Esophagus squamous epithelium (tissue), 4 donors: ENCODE results near the gene VAPA.

ENCODE experiments used
- POLR2A ChIP-seq, 4 donors: fragments of 450-650 bp; IDR thresholded peaks; one replicate each; pipeline ENCODE4 v1.6.1; 2017; ENCODE audit warnings: antibody characterized with exemption in 4 of 4, mild to moderate bottlenecking in 4 of 4, moderate library complexity in 3 of 4
- TF ChIP-seq, protein P1 (sequence below), 6 experiments: fragments of 450-650 bp in 4 of 6; fragments of 200-600 bp in 2 of 6; sonication (generic) in 2 of 6; IDR thresholded peaks; one replicate each; pipeline ENCODE4 v1.5.1; 2016 to 2019; ENCODE audit warnings: antibody characterized with exemption in 6 of 6, mild to moderate bottlenecking in 4 of 6, moderate library complexity in 4 of 6

- TF ChIP-seq POLR2A (IDR thresholded peaks at IDR 0.05), result no peak
- TF ChIP-seq, protein P1, sequence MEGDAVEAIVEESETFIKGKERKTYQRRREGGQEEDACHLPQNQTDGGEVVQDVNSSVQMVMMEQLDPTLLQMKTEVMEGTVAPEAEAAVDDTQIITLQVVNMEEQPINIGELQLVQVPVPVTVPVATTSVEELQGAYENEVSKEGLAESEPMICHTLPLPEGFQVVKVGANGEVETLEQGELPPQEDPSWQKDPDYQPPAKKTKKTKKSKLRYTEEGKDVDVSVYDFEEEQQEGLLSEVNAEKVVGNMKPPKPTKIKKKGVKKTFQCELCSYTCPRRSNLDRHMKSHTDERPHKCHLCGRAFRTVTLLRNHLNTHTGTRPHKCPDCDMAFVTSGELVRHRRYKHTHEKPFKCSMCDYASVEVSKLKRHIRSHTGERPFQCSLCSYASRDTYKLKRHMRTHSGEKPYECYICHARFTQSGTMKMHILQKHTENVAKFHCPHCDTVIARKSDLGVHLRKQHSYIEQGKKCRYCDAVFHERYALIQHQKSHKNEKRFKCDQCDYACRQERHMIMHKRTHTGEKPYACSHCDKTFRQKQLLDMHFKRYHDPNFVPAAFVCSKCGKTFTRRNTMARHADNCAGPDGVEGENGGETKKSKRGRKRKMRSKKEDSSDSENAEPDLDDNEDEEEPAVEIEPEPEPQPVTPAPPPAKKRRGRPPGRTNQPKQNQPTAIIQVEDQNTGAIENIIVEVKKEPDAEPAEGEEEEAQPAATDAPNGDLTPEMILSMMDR (IDR thresholded peaks at IDR 0.05), result no peak
Observed at GRCh38 chr18:9941660-9942059, 27.8 kb downstream of the VAPA start.
